ENCODE measurements around the gene PLA2G4E. TPM values are rescaled to one million over a fixed set of nuclear protein-coding genes. Genes with fewer than 3 reads are reported as not detected.

Gene PLA2G4E
- total RNA-seq, 4 donors from 2014 or later = 0.12 TPM; not detected in 3

DNA sequence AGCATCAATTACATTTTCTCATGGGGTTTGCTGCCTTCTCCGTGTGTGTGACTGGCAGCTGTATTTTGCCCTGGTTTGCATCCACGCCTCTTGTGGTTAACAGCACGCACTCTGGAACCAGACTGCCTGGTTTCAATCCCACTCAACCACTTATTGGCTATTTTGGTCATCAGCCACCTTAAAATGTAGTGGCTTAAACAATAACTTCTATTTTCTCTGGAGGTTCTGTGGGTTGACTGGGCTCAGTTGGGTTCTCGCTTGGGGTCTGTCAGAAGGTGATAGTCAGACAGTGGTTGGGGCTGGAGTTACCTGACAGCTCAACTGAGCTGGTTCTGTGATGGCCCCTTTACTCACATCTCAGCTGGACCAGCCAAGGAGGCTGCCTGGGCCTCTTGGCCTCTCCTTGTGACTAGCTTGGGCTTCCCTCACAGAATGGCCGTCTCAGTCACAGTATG is 85.2 kb downstream of the PLA2G4E start:
- DNase-seq (ENCODE audit: low spot score) (no peak), ATAC-seq (ENCODE audit: low FRiP score) (no peak)

DNA sequence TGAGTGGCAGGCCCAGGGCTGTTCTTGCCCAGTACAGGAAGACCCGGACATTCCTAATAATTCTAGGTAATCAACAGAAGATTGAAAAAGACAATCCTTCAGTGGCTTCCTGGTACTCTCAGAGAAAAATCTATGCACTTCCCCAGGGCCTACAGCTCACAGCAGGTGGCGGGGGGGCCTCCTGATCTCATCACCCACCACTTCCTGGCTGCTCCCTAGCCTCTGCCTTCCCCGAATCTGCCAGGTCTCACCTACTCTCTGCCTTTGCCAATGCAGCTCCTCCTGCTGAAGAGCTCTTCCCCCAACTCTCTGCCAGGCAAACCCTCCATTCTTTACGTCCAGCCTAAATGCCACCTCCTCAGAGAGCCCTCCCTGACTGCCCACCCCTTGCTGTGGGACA is 86.0 kb downstream of the PLA2G4E start:
- ATAC-seq (ENCODE audit: low FRiP score) (no peak), DNase-seq (ENCODE audit: low spot score) (no peak)
- TF ChIP-seq, protein P1, sequence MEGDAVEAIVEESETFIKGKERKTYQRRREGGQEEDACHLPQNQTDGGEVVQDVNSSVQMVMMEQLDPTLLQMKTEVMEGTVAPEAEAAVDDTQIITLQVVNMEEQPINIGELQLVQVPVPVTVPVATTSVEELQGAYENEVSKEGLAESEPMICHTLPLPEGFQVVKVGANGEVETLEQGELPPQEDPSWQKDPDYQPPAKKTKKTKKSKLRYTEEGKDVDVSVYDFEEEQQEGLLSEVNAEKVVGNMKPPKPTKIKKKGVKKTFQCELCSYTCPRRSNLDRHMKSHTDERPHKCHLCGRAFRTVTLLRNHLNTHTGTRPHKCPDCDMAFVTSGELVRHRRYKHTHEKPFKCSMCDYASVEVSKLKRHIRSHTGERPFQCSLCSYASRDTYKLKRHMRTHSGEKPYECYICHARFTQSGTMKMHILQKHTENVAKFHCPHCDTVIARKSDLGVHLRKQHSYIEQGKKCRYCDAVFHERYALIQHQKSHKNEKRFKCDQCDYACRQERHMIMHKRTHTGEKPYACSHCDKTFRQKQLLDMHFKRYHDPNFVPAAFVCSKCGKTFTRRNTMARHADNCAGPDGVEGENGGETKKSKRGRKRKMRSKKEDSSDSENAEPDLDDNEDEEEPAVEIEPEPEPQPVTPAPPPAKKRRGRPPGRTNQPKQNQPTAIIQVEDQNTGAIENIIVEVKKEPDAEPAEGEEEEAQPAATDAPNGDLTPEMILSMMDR (IDR thresholded peaks at IDR 0.05) = no peak

More for the DNA sequence above, 85.2 kb downstream of the PLA2G4E start:
- TF ChIP-seq, protein P1 (IDR thresholded peaks at IDR 0.05) = no peak

DNA sequence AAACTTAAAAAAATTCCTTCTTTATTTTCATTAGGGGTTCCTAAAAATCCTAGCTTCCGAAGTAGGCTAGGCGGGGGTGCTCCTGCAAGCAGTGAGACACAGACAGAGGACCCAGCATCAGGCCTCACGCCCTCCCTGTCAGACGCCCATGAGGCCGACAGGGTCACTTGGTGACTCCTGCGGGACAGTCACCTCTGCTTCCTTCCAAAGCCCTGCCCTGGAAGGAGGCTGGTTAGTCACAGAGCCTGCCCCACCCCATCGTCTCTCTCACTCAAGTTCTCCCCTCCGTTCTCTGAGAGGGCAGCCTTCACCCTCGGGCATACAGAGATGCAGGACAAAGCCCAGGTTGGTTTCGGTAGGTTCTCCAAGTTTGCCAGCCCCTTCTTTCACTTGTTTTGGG is 87.1 kb downstream of the PLA2G4E start:
- TF ChIP-seq, protein P1 (IDR thresholded peaks at IDR 0.05) = no peak
- DNase-seq (ENCODE audit: low spot score) = no peak
- no peak for ATAC-seq (ENCODE audit: low FRiP score)

DNA sequence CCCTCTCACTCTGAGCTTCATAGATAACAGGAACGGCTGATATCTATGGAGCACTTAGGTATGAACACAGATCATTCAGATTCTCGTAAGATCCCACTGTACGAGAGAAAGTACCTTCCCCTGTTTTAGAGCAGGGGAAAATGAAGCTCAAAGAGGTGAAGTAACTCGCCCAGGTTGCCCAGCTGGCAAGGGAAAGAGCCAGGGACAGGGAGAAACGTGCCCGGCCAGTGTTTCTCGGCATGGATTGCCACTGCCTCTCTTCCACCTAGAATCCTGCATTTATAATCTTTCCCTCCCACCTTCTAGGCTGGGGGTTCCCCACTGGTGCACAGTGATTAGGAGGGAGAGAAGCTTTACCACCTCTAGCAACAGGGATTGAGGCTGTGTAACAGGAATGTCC is 87.5 kb downstream of the PLA2G4E start:
- DNase-seq (ENCODE audit: low spot score) (no peak), ATAC-seq (ENCODE audit: low FRiP score) (no peak)
- TF ChIP-seq, protein P1 (IDR thresholded peaks at IDR 0.05) = no peak

DNA sequence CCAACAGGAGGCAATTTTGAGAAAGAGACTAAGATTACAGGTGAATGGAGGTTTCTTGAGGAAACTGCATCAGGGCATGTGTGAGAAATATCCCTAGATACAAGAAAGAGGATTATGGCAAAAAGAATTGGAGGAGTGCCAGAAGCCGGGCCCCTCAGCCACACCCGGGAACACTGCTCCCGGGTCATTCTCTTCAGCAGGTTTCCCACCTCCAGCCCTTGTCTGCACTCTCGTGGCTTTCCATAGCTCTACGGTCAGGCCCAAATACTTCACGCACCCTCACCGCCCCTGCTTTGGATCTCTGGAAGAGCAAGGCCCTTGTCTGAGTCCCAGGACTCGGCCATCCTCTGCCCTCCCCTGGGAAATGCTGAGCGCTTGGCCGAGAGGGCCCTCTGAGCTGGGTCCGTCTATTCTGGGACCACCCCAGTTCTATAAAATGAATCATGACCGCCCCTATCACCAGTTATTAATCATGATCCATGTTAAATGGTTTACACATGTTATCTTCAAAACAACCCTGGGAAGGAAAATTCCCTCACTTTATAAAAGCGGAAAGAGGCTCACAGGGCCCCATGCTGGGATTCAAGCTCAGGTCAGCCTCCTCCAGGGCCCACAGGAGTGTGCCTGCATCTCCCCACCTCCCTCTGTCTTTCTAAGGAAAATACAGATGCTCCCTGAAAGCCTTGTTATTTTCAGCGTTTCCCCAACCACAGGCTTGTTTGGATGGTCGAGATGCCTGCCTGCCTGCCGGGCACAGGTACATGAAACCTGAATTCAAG is 88.1 kb downstream of the PLA2G4E start:
- no peak for ATAC-seq (ENCODE audit: low FRiP score)
- TF ChIP-seq, protein P1 (IDR thresholded peaks at IDR 0.05) = no peak
- DNase-seq (ENCODE audit: low spot score) = no peak

DNA sequence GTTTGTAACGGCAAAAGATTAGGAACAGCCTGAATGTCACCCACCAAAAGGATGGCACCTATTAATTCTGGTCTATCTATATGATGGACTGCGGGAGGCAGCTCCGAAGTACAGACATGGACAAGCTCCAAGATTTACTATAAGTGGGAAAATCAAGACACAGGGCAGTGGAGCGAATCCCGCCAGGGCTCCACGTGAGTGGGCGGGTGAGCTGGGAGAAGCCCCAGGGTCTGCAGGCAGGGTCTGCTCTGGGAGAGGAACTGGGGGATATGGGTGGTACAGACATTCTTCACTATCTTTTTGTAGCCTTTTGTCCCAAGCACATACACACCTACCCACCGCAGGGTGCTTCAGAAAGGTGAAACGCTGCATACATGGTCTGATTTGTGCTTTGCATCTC is 88.7 kb downstream of the PLA2G4E start:
- no peak for ATAC-seq (ENCODE audit: low FRiP score)
- DNase-seq (ENCODE audit: low spot score) = no peak
- TF ChIP-seq, protein P1 (IDR thresholded peaks at IDR 0.05) = no peak

Other genes with a start within 250 kb of the PLA2G4E start
- 10 to 100 TPM; 13.4 to 24.1 (median 14.4) TPM for gene MAPKBP1, start 246.6 kb downstream of the PLA2G4E start, total RNA-seq
- gene JMJD7, start 192.9 kb downstream of the PLA2G4E start, total RNA-seq = 10 to 100 TPM in 1 of 4 donors, 1 to 10 TPM in 3; 3.8 to 11.5 (median 8.5) TPM
- 10 to 100 TPM in 1 of 4 donors, 1 to 10 TPM in 3; 1.1 to 13.6 (median 2.3) TPM for gene PLA2G4B, start 182.2 kb downstream of the PLA2G4E start, total RNA-seq
- 1 to 10 TPM in 3 of 4 donors, under 1 TPM in 1; 0.19 to 3.8 (median 1.8) TPM for gene SPTBN5, start 127.0 kb downstream of the PLA2G4E start, total RNA-seq
- gene EHD4, start 48.5 kb downstream of the PLA2G4E start, total RNA-seq = 10 to 100 TPM; 30.5 to 88.6 (median 37.8) TPM
- under 1 TPM in 1 of 4 donors, not detected in 3; 0.09 TPM for gene PLA2G4D, start 73.5 kb upstream of the PLA2G4E start, total RNA-seq
- not detected for gene PLA2G4F, start 135.6 kb upstream of the PLA2G4E start, total RNA-seq
- gene VPS39, start 187.3 kb upstream of the PLA2G4E start, total RNA-seq = 100 to 1,000 TPM in 1 of 4 donors, 10 to 100 TPM in 3; 61.0 to 134 (median 73.8) TPM

All from omental fat pad (tissue), 4 donors.